Suprapubic skin (tissue), 4 donors: Measurements from ENCODE around the gene PI4KB. TPM values are rescaled to one million over a fixed set of nuclear protein-coding genes. Genes with fewer than 3 reads are reported as not detected.

Source experiments
- DNase-seq, 2 donors: peaks; one replicate each; pipeline ENCODE4 v3.0.0-alpha.2; 2019; ENCODE audit warnings: low spot score in 2 of 2
- H3K27ac ChIP-seq: fragments of 200-600 bp; sonication (generic); one replicate; pipeline ENCODE4 v1.5.1; 2019
- H3K27me3 ChIP-seq: fragments of 200-600 bp; sonication (generic); one replicate; pipeline ENCODE4 v1.5.1; 2019
- H3K36me3 ChIP-seq: fragments of 200-600 bp; sonication (generic); one replicate; pipeline ENCODE4 v1.5.1; 2019
- H3K4me1 ChIP-seq: fragments of 200-600 bp; sonication (generic); one replicate; pipeline ENCODE4 v1.5.1; 2019
- H3K4me3 ChIP-seq: fragments of 200-600 bp; sonication (generic); one replicate; pipeline ENCODE4 v1.5.1; 2019; ENCODE audit warnings: mild to moderate bottlenecking
- H3K9me3 ChIP-seq: fragments of 200-600 bp; sonication (generic); one replicate; pipeline ENCODE4 v1.5.1; 2019
- EP300 ChIP-seq: sonication (generic); formaldehyde crosslinking; IDR thresholded peaks from one replicate; pipeline ENCODE4 v1.6.1; 2017; ENCODE audit warnings: antibody characterized with exemption
- POLR2A ChIP-seq, 2 donors: fragments of 450-650 bp; IDR thresholded peaks; one replicate each; pipeline ENCODE4 v1.6.1; 2017; ENCODE audit warnings: antibody characterized with exemption in 2 of 2, mild to moderate bottlenecking in 2 of 2, moderate library complexity in 2 of 2
- POLR2AphosphoS5 ChIP-seq, 3 donors: sonication (generic); formaldehyde crosslinking; IDR thresholded peaks; one replicate each; pipeline ENCODE4 v1.6.1; 2017; ENCODE audit warnings: antibody characterized with exemption in 3 of 3
- WGBS: methylation state at CpG from one replicate; pipeline ENCODE4 v1.1.5; 2018; 5-methylcytosine and 5-hydroxymethylcytosine counted together
- total RNA-seq, 4 donors: library from RNA; depleted of rRNA; stranded (reverse); fragments of >200 nt; gene quantifications; one replicate each; pipeline ENCODE4 v1.1.0, GENCODE V29; 2016
- TF ChIP-seq, protein P1 (sequence below), 2 donors: fragments of 200-600 bp in 1 of 2; fragments of 450-650 bp in 1 of 2; sonication (generic) in 1 of 2; IDR thresholded peaks; one replicate each; pipeline ENCODE4 v1.5.1; 2016 to 2019; ENCODE audit warnings: antibody characterized with exemption in 2 of 2, mild to moderate bottlenecking in 1 of 2, moderate library complexity in 1 of 2

The PI4KB gene
- total RNA-seq, 4 donors from 2014 or later, result 50.0 to 102 (median 60.3) TPM

DNA sequence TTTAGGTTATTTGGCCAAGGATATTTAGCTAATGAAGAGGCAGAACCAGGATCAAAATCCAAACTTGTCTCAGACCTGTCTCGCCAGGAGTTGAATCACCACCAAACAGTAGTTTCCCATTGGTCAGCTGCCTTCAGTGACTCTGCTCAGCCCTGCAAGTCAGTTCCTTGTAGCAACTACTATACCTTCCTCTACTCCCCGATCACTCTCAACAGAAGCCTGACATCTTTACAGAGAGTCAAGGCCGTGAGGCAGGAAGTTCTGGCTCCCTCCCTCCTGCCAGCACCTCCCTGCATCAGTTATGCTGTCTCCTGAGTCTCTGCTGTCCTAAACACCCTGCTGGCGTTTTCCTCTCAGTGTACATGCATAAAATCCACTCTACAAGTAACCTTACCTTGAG lies 59.5 kb downstream of the PI4KB start:
- H3K36me3 ChIP-seq, result peaks cover 55% of the 10 kb centered on the region

DNA sequence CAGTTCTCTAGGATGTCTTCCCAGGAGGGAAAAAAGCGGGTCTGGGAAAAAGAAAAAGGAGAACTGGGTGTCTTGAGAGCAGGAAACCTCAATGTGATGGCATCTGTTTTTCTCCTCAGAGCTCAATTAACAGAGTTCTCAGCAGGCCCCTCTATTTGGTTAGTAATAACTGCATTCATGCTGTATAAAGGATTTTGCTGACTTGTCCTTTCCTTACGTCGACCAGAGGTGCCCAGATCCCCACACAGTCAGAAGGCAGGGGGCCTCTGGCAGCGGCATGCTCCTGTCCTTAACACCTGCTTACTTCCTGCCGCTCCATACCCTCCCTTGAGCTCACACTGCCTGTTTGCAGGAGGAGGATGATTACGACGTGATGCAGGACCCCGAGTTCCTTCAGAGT lies 60.4 kb downstream of the PI4KB start:
- no peak overlapping the region for H3K27ac ChIP-seq
- no peaks in the 10 kb centered on the region for H3K9me3 ChIP-seq
- 70% methylated on average over 8 of the region's 8 CpGs for WGBS
- H3K4me3 ChIP-seq, result no peak overlapping the region
- peaks cover 59% of the 10 kb centered on the region for H3K36me3 ChIP-seq
- TF ChIP-seq POLR2AphosphoS5 (IDR thresholded peaks at IDR 0.05) (no peak), POLR2A (IDR thresholded peaks at IDR 0.05) (no peak)
- TF ChIP-seq, protein P1, sequence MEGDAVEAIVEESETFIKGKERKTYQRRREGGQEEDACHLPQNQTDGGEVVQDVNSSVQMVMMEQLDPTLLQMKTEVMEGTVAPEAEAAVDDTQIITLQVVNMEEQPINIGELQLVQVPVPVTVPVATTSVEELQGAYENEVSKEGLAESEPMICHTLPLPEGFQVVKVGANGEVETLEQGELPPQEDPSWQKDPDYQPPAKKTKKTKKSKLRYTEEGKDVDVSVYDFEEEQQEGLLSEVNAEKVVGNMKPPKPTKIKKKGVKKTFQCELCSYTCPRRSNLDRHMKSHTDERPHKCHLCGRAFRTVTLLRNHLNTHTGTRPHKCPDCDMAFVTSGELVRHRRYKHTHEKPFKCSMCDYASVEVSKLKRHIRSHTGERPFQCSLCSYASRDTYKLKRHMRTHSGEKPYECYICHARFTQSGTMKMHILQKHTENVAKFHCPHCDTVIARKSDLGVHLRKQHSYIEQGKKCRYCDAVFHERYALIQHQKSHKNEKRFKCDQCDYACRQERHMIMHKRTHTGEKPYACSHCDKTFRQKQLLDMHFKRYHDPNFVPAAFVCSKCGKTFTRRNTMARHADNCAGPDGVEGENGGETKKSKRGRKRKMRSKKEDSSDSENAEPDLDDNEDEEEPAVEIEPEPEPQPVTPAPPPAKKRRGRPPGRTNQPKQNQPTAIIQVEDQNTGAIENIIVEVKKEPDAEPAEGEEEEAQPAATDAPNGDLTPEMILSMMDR (IDR thresholded peaks at IDR 0.05), result no peak
- no peaks in the 10 kb centered on the region for H3K27me3 ChIP-seq
- H3K4me1 ChIP-seq, result no peaks in the 10 kb centered on the region
- DNase-seq, result no peak

More for the DNA sequence above, 59.5 kb downstream of the PI4KB start:
- Histone ChIP-seq H3K27me3 (no peaks in the 10 kb centered on the region), H3K27ac (no peak overlapping the region), H3K4me1 (no peaks in the 10 kb centered on the region), H3K9me3 (no peaks in the 10 kb centered on the region), H3K4me3 (no peak overlapping the region)
- DNase-seq, result no peak
- 57% methylated on average over 4 of the region's 4 CpGs for WGBS
- no peak for TF ChIP-seq POLR2AphosphoS5 (IDR thresholded peaks at IDR 0.05)
- no peak for TF ChIP-seq POLR2A (IDR thresholded peaks at IDR 0.05)
- TF ChIP-seq EP300, result no peak
- TF ChIP-seq, protein P1 (IDR thresholded peaks at IDR 0.05), result no peak

DNA sequence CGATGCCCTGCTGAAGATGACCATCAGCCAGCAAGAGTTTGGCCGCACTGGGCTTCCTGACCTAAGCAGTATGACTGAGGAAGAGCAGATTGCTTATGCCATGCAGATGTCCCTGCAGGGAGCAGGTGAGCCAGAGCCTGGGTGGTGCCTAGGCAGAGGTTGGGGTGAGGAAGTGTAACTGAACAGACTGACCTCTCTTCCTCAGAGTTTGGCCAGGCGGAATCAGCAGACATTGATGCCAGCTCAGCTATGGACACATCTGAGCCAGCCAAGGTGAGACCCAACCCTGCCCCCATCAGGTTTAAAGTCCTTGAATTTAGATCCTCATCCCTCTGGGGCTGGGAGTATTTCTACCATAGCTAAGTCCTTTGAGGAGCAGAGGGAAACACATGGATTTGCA lies 60.9 kb downstream of the PI4KB start:
- WGBS, result 91% methylated on average over 3 of the region's 3 CpGs
- DNase-seq, result no peak
- Histone ChIP-seq H3K4me1 (no peaks in the 10 kb centered on the region), H3K27me3 (no peaks in the 10 kb centered on the region), H3K27ac (no peak overlapping the region), H3K4me3 (no peak overlapping the region), H3K9me3 (no peaks in the 10 kb centered on the region), H3K36me3 (peaks cover 59% of the 10 kb centered on the region)
- TF ChIP-seq POLR2A (IDR thresholded peaks at IDR 0.05) (no peak), POLR2AphosphoS5 (IDR thresholded peaks at IDR 0.05) (no peak), EP300 (no peak)
- TF ChIP-seq, protein P1 (IDR thresholded peaks at IDR 0.05), result no peak

DNA sequence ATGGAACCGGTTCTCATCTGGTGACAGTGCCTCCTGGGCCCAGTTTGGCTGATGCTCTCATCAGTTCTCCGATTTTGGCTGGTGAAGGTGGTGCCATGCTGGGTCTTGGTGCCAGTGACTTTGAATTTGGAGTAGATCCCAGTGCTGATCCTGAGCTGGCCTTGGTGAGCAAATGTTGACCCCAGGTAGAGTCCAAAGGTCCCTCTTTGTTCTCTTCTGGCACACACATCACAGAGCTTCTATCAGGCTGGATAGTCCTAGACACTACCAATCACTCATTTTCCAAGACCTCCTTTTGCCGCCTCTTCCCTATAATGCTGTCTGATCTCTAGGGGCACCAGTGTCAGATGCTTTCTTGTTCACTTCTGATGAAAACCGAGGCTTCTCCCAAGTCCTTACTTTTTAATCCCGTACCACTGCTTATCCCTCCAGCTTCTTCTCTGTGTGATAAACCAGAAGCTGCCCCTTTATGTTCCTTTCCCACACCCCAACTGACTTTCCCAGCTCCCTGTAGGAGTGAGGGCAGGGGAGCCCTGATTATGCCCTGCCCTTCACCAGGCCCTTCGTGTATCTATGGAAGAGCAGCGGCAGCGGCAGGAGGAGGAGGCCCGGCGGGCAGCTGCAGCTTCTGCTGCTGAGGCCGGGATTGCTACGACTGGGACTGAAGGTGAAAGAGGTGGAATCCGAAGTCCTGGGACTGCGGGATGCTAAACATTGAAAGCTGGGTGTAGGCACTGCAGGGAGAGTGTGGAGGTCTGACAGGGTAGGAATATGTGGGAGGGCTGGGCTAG lies 61.6 kb downstream of the PI4KB start:
- WGBS, result 88% methylated on average over 14 of the region's 14 CpGs
- TF ChIP-seq POLR2AphosphoS5 (IDR thresholded peaks at IDR 0.05) (no peak), EP300 (no peak), POLR2A (IDR thresholded peaks at IDR 0.05) (no peak)
- TF ChIP-seq, protein P1 (IDR thresholded peaks at IDR 0.05), result no peak
- Histone ChIP-seq H3K4me3 (no peak overlapping the region), H3K4me1 (no peaks in the 10 kb centered on the region), H3K9me3 (no peaks in the 10 kb centered on the region), H3K27ac (no peak overlapping the region), H3K27me3 (no peaks in the 10 kb centered on the region), H3K36me3 (peaks cover 59% of the 10 kb centered on the region)
- DNase-seq, result no peak

DNA sequence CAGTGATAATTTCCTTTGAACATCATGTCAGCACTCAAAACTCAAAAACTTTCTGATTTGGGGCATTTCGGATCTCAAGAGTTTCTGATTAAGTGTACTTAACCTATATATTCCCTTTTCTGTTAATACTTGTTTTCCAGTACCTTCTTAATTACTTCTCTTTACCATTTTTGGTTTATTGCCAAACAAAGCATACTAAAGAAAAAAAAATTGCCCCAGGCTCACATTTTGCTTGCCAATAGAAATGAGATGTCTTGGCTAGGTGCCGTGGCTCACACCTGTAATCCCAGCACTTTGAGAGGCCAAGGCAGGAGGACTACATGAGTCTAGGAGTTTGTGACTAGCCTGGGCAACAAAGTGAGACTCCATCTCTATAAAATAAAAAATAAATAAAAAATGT lies 67.9 kb downstream of the PI4KB start:
- H3K9me3 ChIP-seq, result no peaks in the 10 kb centered on the region
- TF ChIP-seq POLR2AphosphoS5 (IDR thresholded peaks at IDR 0.05) (no peak), POLR2A (IDR thresholded peaks at IDR 0.05) (no peak), EP300 (no peak)
- TF ChIP-seq, protein P1 (IDR thresholded peaks at IDR 0.05), result no peak
- no peak for DNase-seq
- H3K27me3 ChIP-seq, result no peaks in the 10 kb centered on the region
- WGBS, result 57% methylated on average over 2 of the region's 2 CpGs
- H3K27ac ChIP-seq, result no peak overlapping the region
- peaks cover 22% of the 10 kb centered on the region for H3K4me1 ChIP-seq
- H3K4me3 ChIP-seq, result no peak overlapping the region
- H3K36me3 ChIP-seq, result peaks cover 19% of the 10 kb centered on the region
